SJCRH30 (cell line): Measurements from ENCODE around the gene SYNE2. TPM values are rescaled to one million over a fixed set of nuclear protein-coding genes. Genes with fewer than 3 reads are reported as not detected.

Source experiments
- DNase-seq, 2 experiments: peaks; one replicate each; pipeline ENCODE4 v3.0.0-alpha.2; 2015 to 2020
- H3K27ac ChIP-seq: fragments of 250-450 bp; sonication (Bioruptor Pico); 2 replicates; pipeline ENCODE4 v1.5.1; 2020; ENCODE audit warnings: mild to moderate bottlenecking, moderate library complexity
- H3K27me3 ChIP-seq: fragments of 250-450 bp; sonication (Bioruptor Pico); 2 replicates; pipeline ENCODE4 v1.5.1; 2020; ENCODE audit warnings: mild to moderate bottlenecking, moderate library complexity
- H3K36me3 ChIP-seq: fragments of 250-450 bp; sonication (Bioruptor Pico); 2 replicates; pipeline ENCODE4 v1.5.1; 2020; ENCODE audit warnings: mild to moderate bottlenecking, moderate library complexity
- H3K4me1 ChIP-seq: fragments of 250-450 bp; sonication (Bioruptor Pico); 2 replicates; pipeline ENCODE4 v1.5.1; 2020; ENCODE audit warnings: mild to moderate bottlenecking, moderate library complexity
- H3K4me3 ChIP-seq: fragments of 250-450 bp; sonication (Bioruptor Pico); 2 replicates; pipeline ENCODE4 v1.5.1; 2020; ENCODE audit warnings: mild to moderate bottlenecking, moderate library complexity
- H3K9me3 ChIP-seq: fragments of 250-450 bp; sonication (Bioruptor Pico); replicated peaks from 2 replicates; pipeline ENCODE4 v1.5.1; 2020; ENCODE audit warnings: mild to moderate bottlenecking, moderate library complexity
- total RNA-seq: library from RNA; depleted of rRNA; stranded (reverse); fragments of >200 nt; shearing (Covaris generic); gene quantifications from 2 replicates; pipeline ENCODE4 v1.2.3, GENCODE V29; 2014; rRNA removed

Gene SYNE2
- total RNA-seq, 1 experiment from 2014 or later, result 48.2 TPM

DNA sequence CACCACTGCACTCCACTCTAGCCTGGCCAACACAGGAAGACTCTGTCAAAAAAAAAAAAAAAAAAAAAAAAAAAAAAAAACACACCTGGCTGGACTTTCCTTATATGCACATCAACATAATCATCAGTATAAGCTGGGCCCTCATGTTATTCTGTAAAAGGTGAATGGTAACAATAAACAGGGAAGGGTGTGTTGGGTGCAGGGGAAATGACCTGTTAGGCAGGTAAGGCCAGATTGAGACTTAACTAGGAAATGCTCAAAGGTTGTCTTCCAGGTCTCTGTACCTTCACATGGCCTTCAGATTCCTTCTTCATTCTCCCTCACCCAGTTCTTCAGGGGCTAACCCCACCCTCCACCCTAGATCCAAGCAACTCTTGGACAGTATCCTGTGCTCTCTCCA lies 393.9 kb downstream of the SYNE2 start:
- Histone ChIP-seq H3K36me3 (0 out of 2 replicates have a peak, but pooled peaks cover 6% of the 10 kb centered on the region), H3K27ac (no peak overlapping the region), H3K9me3 (no peaks in the 10 kb centered on the region), H3K4me1 (no peaks in the 10 kb centered on the region), H3K4me3 (no peak overlapping the region), H3K27me3 (no peaks in the 10 kb centered on the region)
- no peak for DNase-seq

DNA sequence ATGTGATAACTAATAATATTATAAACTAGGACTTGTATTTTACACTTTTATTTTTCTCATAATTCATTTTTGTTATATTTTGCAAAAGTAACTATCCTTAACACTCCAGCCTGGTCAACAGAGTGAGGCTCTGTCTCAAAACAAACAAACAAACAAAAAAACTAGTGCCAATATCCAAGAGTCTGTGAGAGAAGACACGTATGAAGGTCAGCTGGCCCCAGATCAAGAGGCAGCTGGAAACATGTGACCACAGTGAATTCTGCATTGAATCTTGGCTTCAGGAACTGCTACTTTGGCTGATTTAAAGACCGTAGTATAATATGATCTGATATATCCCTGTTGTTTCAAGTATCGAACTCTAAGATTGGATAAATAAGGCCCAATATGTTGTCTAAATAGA lies 394.4 kb downstream of the SYNE2 start:
- H3K9me3 ChIP-seq, result no peaks in the 10 kb centered on the region
- DNase-seq, result no peak
- 0 out of 2 replicates have a peak, but pooled peaks cover 6% of the 10 kb centered on the region for H3K36me3 ChIP-seq
- H3K27ac ChIP-seq, result no peak overlapping the region
- no peak overlapping the region for H3K4me3 ChIP-seq
- H3K27me3 ChIP-seq, result no peaks in the 10 kb centered on the region
- no peaks in the 10 kb centered on the region for H3K4me1 ChIP-seq

DNA sequence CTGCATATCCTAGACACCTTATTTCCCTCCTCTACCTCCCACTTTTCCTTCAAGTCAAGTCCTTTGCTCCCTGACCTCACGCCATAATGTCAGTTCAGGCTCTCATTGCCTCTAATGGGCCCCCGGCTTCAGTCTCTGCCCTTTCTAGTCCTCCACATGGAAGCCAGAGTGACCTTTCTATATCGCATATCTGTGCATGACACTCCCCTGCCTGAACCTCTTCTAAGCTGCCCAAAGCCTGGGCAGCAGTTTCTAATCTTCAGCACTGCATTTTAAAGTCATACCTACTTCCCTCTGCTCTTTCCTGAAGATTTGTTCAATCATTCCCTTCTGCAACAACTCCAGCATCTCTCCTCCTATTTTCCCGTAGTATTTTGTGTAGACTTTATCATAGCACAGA lies 395.9 kb downstream of the SYNE2 start:
- Histone ChIP-seq H3K36me3 (peaks cover 3% of the 10 kb centered on the region; the same call in 1 of the 2 replicates), H3K9me3 (no peaks in the 10 kb centered on the region), H3K4me3 (no peak overlapping the region), H3K27ac (no peak overlapping the region), H3K27me3 (no peaks in the 10 kb centered on the region), H3K4me1 (no peaks in the 10 kb centered on the region)
- no peak for DNase-seq

DNA sequence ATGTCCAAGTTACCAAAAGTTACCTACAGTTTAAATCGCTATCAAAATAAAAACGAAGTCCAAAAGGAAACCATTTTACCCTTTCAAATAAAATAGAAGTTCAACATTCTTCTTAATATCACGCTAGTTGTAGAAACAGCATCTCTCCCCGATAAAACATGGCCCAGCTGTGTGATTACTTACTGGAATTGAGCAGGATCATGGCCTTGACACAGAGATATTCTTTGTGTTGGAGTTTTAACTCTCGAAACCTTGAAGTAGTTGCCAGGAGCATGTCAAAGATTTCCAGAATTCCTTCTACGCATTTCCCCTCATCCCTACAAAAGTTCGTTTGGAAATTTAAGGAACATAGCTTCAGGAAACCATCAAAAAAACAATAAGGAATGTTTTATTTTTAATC lies 396.6 kb downstream of the SYNE2 start:
- peaks cover 3% of the 10 kb centered on the region; the same call in 1 of the 2 replicates for H3K36me3 ChIP-seq
- no peaks in the 10 kb centered on the region for H3K4me1 ChIP-seq
- H3K9me3 ChIP-seq, result no peaks in the 10 kb centered on the region
- DNase-seq, result no peak
- H3K27ac ChIP-seq, result no peak overlapping the region
- H3K4me3 ChIP-seq, result no peak overlapping the region
- no peaks in the 10 kb centered on the region for H3K27me3 ChIP-seq

DNA sequence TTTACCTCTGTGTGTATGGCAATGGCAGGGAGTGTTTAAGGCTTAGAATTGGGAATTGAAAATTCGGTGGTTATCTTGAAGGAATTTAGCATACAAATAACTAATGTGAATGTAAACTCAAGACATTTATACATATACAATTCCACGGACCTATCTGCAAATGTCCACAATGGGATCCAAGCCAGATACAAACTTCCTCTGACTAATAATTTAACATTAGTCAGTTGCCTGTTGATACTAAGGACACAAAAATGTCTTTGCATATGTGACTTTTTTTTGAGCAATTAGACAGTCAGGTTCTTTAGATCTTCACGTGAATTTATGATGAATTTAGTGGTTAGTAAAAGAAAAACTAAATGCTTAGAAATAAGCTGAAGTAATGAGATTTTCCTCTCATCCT lies 400.9 kb downstream of the SYNE2 start:
- DNase-seq, result no peak
- Histone ChIP-seq H3K4me1 (no peaks in the 10 kb centered on the region), H3K27me3 (no peaks in the 10 kb centered on the region), H3K36me3 (peaks cover 2% of the 10 kb centered on the region), H3K9me3 (no peaks in the 10 kb centered on the region), H3K4me3 (no peak overlapping the region), H3K27ac (no peak overlapping the region)

DNA sequence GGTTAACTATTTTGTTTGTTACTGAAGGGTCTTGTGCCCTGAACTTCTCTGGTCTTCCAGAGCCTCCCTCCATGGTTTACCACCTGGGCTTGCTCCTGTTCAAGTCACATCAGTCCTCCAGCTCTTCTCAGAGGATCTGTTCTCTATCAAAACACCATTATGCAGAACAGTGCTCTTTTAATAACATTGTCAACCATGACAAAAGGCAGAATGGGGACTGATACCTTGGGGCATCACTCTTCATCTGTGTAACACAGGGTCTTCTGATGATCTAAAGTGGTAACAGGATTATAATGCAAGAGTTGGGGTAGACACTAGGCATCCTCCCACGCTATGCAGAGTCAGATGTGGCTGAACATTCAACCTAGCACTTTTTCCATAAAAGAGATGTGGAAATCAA lies 403.0 kb downstream of the SYNE2 start:
- no peak for DNase-seq
- H3K27me3 ChIP-seq, result no peaks in the 10 kb centered on the region
- no peaks in the 10 kb centered on the region for H3K9me3 ChIP-seq
- H3K27ac ChIP-seq, result no peak overlapping the region
- H3K36me3 ChIP-seq, result peaks cover 2% of the 10 kb centered on the region
- no peaks in the 10 kb centered on the region for H3K4me1 ChIP-seq
- H3K4me3 ChIP-seq, result no peak overlapping the region

DNA sequence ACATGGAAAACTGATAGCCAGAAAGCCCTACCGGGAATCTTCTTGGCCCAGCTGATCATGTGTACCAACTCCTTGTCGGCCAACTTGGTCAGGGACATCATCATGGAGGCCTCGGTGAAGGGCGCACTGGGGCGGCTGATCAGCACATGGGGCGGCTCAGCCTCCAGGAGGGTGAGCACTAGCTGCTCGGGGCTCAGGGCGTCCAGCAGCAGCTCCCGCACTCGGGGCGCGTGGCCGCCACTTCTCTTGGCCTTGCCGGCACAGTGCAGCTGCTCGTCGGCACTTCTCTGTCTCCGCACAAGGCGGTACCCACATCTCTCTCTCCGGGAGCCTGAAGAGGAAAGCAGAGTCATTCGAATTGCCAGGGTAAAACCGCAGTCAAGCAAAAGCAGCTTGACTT lies 407.6 kb downstream of the SYNE2 start:
- Histone ChIP-seq H3K27me3 (no peaks in the 10 kb centered on the region), H3K9me3 (no peaks in the 10 kb centered on the region), H3K36me3 (peaks cover 7% of the 10 kb centered on the region), H3K4me1 (no peaks in the 10 kb centered on the region), H3K27ac (no peak overlapping the region), H3K4me3 (no peak overlapping the region)
- DNase-seq, result no peak

DNA sequence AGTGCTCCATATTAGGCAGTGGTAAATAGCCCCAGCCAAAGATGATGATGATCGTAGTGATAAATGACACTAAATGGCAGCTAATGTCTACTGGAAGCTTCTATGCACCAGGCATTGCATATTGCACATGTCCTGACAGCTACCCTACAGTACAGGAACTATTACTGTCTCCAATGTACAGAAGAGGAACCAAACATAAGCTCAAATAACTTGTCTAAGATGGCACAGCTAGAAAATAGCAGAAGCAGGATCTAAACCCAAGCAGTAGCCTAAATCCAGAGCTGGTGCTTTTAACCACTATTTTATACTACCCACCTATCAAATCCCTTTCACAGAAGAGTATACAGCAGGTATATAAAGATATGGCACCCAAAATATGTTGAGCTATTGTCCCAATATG lies 412.4 kb downstream of the SYNE2 start:
- H3K9me3 ChIP-seq, result no peaks in the 10 kb centered on the region
- no peak overlapping the region for H3K4me3 ChIP-seq
- H3K36me3 ChIP-seq, result peaks cover 5% of the 10 kb centered on the region
- no peak overlapping the region for H3K27ac ChIP-seq
- no peaks in the 10 kb centered on the region for H3K4me1 ChIP-seq
- DNase-seq, result no peak
- no peaks in the 10 kb centered on the region for H3K27me3 ChIP-seq

DNA sequence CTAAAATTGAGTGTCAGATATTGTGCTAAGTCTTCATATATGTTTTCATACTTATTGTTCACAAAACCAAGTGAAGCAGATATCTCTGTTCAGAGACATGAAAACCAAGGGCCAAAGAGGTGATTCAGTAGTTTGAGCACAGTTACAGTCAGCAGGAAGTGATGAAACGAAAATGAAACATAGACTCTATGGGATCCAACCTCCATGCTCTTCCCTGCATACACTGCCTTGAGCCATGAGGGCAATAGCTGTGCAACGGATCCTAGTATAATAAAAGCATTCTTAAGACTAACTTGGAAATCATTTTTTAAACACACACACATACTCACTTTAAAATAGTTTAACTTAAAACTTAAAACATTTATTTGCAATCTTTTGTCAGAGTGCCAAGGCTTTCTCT lies 413.4 kb downstream of the SYNE2 start:
- H3K4me3 ChIP-seq, result no peak overlapping the region
- no peaks in the 10 kb centered on the region for H3K4me1 ChIP-seq
- no peak overlapping the region for H3K27ac ChIP-seq
- H3K27me3 ChIP-seq, result no peaks in the 10 kb centered on the region
- peaks cover 5% of the 10 kb centered on the region for H3K36me3 ChIP-seq
- no peak for DNase-seq
- no peaks in the 10 kb centered on the region for H3K9me3 ChIP-seq

DNA sequence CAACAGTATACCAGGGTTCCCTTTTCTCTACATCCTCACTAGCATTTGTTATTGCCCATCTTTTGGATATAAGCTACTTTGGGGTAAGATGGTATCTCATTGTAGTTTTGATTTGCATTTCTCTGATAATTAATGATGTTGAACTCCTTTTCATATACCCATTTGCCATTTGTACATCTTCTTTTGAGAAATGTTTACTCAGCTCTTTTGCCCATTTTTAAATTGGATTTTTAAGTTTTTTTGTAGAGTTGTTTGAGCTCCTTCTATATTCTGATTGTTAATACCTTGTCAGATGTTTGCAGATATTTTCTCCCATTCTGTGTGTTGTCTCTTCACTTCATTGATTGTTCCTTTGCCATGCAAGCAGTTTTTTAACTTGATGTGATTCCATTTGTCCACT lies 419.2 kb downstream of the SYNE2 start:
- no peaks in the 10 kb centered on the region for H3K27me3 ChIP-seq
- peaks cover 15% of the 10 kb centered on the region for H3K36me3 ChIP-seq
- no peak for DNase-seq
- no peaks in the 10 kb centered on the region for H3K4me1 ChIP-seq
- H3K4me3 ChIP-seq, result no peak overlapping the region
- no peak overlapping the region for H3K27ac ChIP-seq
- no peaks in the 10 kb centered on the region; the same call in 1 of the 2 replicates for H3K9me3 ChIP-seq

Other genes with a start within 250 kb of the SYNE2 start
- gene WDR89, start 211.1 kb upstream of the SYNE2 start, total RNA-seq, result 14.1 and 15.7 TPM in 2 replicates
- gene SGPP1, start 124.9 kb upstream of the SYNE2 start, total RNA-seq, result 18.9 and 22.5 TPM in 2 replicates